GM06990 (cell line): ENCODE measurements around the gene DNAAF1.

Experiments used
- DNase-seq: peaks from one replicate; pipeline ENCODE4 v3.0.0-alpha.2; 2011; ENCODE audit not compliant: insufficient read length; ENCODE audit errors: extremely low read depth
- H3K27me3 ChIP-seq: replicated peaks from 2 replicates; pipeline ENCODE4 v1.6.0; 2011; ENCODE audit warnings: low read length; ENCODE audit not compliant: control insufficient read depth, insufficient read depth
- H3K36me3 ChIP-seq: 2 replicates; pipeline ENCODE4 v1.5.1; 2011; ENCODE audit warnings: low read length; ENCODE audit not compliant: control insufficient read depth, insufficient read depth
- H3K4me3 ChIP-seq: replicated peaks from 2 replicates; pipeline ENCODE4 v1.5.1; 2011; ENCODE audit warnings: low read depth, mild to moderate bottlenecking, control low read depth, low read length
- CTCF ChIP-seq: IDR thresholded peaks from 2 replicates; pipeline ENCODE4 v1.5.1; 2011; ENCODE audit warnings: low read length, control low read depth, mild to moderate bottlenecking, inconsistent platforms; ENCODE audit not compliant: insufficient read depth, poor library complexity, severe bottlenecking

Gene DNAAF1

GRCh38 chr16:84177741-84178073 is 32.6 kb downstream of the DNAAF1 start:
- Histone ChIP-seq H3K27me3 (no peaks in the 10 kb centered on the region), H3K36me3 (peaks cover 17% of the 10 kb centered on the region), H3K4me3 (no peak overlapping the region)
- TF ChIP-seq CTCF: no peak
- DNase-seq: no peak

- DNase-seq: no peak
- Histone ChIP-seq H3K4me3 (no peak overlapping the region), H3K36me3 (peaks cover 21% of the 10 kb centered on the region), H3K27me3 (no peaks in the 10 kb centered on the region)
- TF ChIP-seq CTCF: no peak
Measured at GRCh38 chr16:84178146-84178765, 33.1 kb downstream of the DNAAF1 start.

GRCh38 chr16:84178892-84179611 is 33.9 kb downstream of the DNAAF1 start:
- peaks cover 24% of the 10 kb centered on the region for H3K36me3 ChIP-seq
- no peaks in the 10 kb centered on the region for H3K27me3 ChIP-seq
- TF ChIP-seq CTCF: no peak
- no peak overlapping the region for H3K4me3 ChIP-seq
- no peak for DNase-seq

- H3K36me3 ChIP-seq: peaks cover 25% of the 10 kb centered on the region
Measured at GRCh38 chr16:84179612-84180320, 34.7 kb downstream of the DNAAF1 start.

GRCh38 chr16:84180519-84181140 is 35.5 kb downstream of the DNAAF1 start:
- peaks cover 25% of the 10 kb centered on the region for H3K36me3 ChIP-seq
- DNase-seq: no peak
- H3K27me3 ChIP-seq: no peaks in the 10 kb centered on the region
- no peak for TF ChIP-seq CTCF
- no peak overlapping the region for H3K4me3 ChIP-seq

More at GRCh38 chr16:84179612-84180320, 34.7 kb downstream of the DNAAF1 start:
- Histone ChIP-seq H3K4me3 (no peak overlapping the region), H3K27me3 (no peaks in the 10 kb centered on the region)
- no peak for TF ChIP-seq CTCF
- DNase-seq: no peak
